Measurements from ENCODE around the gene KIF5A. TPM values are rescaled to one million over a fixed set of nuclear protein-coding genes. Genes with fewer than 3 reads are reported as not detected.

KIF5A gene
- total and polyA plus RNA-seq, 4 donors, result 34.8 to 224 (median 144) TPM

DNA sequence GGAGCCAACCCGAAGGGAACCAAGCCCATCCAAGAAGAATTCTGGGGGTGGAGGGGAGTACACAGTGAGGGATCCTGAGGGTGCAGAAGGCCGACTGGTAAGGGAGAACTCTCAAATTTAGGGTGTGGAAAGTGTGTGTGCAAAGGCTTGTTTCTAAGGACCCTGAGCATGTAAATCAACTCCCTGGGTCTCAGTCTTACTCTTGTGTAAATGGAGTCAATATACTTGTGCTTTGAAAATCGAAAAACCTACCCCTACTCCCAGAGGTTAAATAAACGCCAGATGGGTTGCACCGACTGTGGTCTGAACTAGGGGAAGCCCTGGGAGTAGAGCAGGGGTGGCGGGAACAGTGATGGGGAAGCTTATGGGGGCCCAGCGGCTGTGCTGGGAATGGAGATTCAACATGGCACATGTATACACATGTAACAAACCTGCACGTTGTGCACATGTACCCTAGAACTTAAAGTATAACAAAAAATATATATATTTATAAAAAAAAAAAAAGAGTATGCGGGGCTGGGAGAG, 77.1 kb downstream of the KIF5A start:
- 44% methylated on average over 2 of the region's 9 CpGs for WGBS (ENCODE audit: insufficient coverage)
- Histone ChIP-seq H3K27me3 (ENCODE audit: control insufficient read depth, insufficient read depth, low read length) (peaks cover 76% of the 10 kb centered on the region), H3K27ac (ENCODE audit: low read depth, low read length) (no peak overlapping the region), H3K4me3 (ENCODE audit: low read depth, low read length) (no peak overlapping the region), H3K9me3 (ENCODE audit: control insufficient read depth, insufficient read depth, low read length) (no peaks in the 10 kb centered on the region), H3K4me1 (ENCODE audit: control insufficient read depth, insufficient read depth, low read length) (peaks cover 31% of the 10 kb centered on the region), H3K36me3 (ENCODE audit: control insufficient read depth, insufficient read depth, low read length) (peaks cover 37% of the 10 kb centered on the region)
- DNase-seq (ENCODE audit: low read depth in 4 of 6, low spot score in 6 of 6), result no peak

DNA sequence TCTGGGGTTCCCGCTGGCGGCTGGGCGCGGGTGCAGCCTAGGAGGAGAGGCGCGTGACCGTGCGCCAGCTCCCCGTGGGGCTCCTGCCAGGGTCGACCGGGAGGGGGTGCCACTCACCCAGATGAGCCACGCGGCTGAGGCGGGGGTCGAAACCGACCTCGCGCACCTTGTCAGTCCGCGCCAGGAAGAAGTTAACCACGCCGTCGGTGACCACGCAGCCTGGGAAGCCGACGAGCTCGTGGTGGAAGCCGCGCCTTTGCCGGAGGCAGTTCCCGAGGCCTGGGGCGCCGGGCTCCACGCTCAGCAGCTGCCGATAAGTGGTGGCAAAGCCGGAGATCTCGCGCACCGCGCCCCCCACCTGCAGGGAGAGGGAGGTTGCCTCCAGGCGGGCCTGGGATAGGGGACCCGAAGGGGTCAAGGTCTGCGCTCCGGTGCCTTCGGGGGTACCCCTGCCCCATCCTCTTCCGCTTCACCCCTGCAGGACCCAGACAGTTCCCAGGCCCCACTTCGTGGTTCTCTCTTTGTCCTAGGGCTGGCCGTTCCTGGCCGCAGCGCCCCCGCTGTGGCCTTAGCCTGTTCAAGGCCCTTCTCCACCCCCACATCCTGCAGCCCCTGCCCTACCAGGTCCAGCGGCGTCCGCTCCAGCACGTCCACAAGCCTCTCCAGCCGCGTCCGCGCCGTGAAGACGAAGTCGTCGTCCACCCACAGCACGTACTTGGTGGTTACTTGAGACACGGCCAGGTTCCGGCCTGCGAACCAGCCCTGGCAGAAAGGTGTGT, 77.8 kb downstream of the KIF5A start:
- Histone ChIP-seq H3K27me3 (ENCODE audit: control insufficient read depth, insufficient read depth, low read length) (peaks cover 77% of the 10 kb centered on the region), H3K9me3 (ENCODE audit: control insufficient read depth, insufficient read depth, low read length) (no peaks in the 10 kb centered on the region), H3K27ac (ENCODE audit: low read depth, low read length) (no peak overlapping the region), H3K36me3 (ENCODE audit: control insufficient read depth, insufficient read depth, low read length) (peaks cover 37% of the 10 kb centered on the region), H3K4me3 (ENCODE audit: low read depth, low read length) (no peak overlapping the region), H3K4me1 (ENCODE audit: control insufficient read depth, insufficient read depth, low read length) (peaks cover 37% of the 10 kb centered on the region)
- WGBS (ENCODE audit: insufficient coverage), result 19% methylated on average over 55 of the region's 67 CpGs
- DNase-seq (ENCODE audit: low read depth in 4 of 6, low spot score in 6 of 6), result no peak

DNA sequence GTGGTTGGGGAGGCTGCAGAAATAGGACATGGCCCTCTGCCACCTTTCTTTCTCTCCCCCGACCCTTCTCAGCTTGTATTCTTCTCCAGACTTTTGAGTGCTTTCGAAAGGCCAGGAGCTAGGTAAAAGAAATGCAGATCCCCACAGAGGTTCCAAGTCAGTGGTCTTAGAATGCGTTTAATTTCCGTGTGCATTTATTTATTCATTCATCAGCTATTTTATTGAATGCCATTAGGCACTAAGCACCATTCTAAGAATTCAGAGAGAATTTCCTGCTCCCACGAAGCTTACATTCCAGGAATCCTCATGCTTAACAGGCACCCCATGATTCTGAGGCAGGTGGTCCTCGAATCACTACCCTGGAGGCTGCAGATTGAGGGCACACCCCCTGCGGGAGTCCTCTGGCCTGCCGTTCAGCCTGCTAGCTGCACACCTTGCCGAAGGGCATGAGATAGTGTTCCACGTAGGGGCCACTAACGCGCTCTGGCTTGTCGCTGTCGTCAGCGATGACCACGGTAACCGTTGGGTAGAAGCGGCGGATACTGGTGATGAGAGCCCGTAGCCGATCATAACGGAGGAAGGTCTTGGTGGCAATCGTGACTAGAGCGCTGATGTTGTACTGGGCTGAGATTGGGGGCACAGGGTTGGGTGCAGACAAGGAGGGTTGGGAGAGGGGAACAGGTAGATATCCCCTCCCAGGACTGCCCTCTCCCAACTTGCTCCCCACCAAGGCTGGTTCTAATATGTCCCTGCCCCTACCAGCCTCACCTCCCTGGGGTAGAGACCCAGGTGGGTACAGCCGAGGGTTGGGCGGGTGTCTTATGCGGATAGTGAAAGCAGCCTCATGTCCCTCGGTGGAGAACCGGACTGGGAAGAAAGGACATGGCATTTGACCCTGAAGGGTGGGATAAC, 78.7 kb downstream of the KIF5A start:
- H3K36me3 ChIP-seq (ENCODE audit: control insufficient read depth, insufficient read depth, low read length), result peaks cover 37% of the 10 kb centered on the region
- H3K27me3 ChIP-seq (ENCODE audit: control insufficient read depth, insufficient read depth, low read length), result peaks cover 73% of the 10 kb centered on the region
- H3K27ac ChIP-seq (ENCODE audit: low read depth, low read length), result no peak overlapping the region
- 39% methylated on average over 20 of the region's 29 CpGs for WGBS (ENCODE audit: insufficient coverage)
- peaks cover 45% of the 10 kb centered on the region for H3K4me1 ChIP-seq (ENCODE audit: control insufficient read depth, insufficient read depth, low read length)
- H3K9me3 ChIP-seq (ENCODE audit: control insufficient read depth, insufficient read depth, low read length), result no peaks in the 10 kb centered on the region
- no peak overlapping the region for H3K4me3 ChIP-seq (ENCODE audit: low read depth, low read length)
- DNase-seq (ENCODE audit: low read depth in 4 of 6, low spot score in 6 of 6), result no peak

DNA sequence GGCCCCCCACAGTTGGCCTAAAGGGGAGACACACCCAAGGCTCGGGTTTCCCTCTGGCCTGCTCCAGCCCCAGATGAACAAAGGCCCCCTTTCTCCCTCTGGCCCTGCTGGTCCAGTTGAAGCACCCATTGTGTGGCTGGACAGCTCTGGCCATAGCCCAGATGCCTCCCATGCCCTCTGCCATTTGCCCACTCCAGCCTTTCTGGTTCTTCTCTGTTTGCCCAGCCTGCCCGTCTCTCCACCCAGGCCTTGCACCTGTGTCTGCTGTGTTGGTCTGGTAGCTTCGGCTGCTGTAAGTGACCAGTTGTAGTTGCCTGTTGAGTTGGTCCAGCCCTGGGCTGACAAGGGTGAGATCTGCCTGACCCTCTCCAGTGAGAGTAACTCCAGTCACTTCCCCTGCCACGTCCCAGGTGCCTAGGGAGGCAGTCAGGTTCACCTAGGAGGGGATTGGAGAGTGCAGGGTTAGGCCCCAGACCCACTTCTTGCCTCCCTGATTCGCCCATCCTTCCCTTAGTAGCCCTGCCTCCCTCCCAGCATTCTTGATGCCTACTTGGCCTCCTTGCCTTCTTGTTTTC, 80.1 kb downstream of the KIF5A start:
- DNase-seq (ENCODE audit: low read depth in 4 of 6, low spot score in 6 of 6), result no peak
- H3K4me1 ChIP-seq (ENCODE audit: control insufficient read depth, insufficient read depth, low read length), result peaks cover 46% of the 10 kb centered on the region
- no peak overlapping the region for H3K4me3 ChIP-seq (ENCODE audit: low read depth, low read length)
- 67% methylated on average over 5 of the region's 5 CpGs for WGBS (ENCODE audit: insufficient coverage)
- H3K27me3 ChIP-seq (ENCODE audit: control insufficient read depth, insufficient read depth, low read length), result peaks cover 65% of the 10 kb centered on the region
- H3K9me3 ChIP-seq (ENCODE audit: control insufficient read depth, insufficient read depth, low read length), result no peaks in the 10 kb centered on the region
- peaks cover 37% of the 10 kb centered on the region for H3K36me3 ChIP-seq (ENCODE audit: control insufficient read depth, insufficient read depth, low read length)
- H3K27ac ChIP-seq (ENCODE audit: low read depth, low read length), result no peak overlapping the region

DNA sequence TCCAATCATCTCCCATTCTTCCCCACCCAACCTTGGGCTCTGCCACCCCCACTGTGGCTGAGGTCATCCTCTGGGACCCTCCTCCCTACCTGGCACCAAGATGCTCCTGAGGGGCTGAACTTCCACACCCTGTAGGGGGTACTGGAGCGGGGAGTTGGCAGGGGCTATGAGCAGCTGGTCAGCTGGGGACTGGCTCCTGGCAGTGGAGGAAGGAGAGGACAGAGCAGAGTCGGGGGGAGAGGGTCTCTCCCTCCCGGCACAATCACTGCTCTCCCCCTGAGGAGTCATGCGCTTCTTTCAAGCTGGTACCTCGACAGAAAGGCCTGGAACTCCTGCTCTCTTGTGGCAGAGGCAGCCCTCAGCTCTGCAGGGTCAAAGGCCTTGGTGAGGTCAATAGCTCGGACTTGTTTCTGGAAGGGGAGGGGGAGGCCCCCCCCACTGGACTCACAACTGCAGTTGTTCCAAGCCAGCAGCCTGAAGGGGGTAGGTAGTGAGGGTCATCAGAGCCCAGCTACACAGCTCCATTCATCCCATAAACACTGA, 81.1 kb downstream of the KIF5A start:
- H3K27ac ChIP-seq (ENCODE audit: low read depth, low read length), result no peak overlapping the region
- H3K27me3 ChIP-seq (ENCODE audit: control insufficient read depth, insufficient read depth, low read length), result peaks cover 62% of the 10 kb centered on the region
- H3K4me1 ChIP-seq (ENCODE audit: control insufficient read depth, insufficient read depth, low read length), result peaks cover 46% of the 10 kb centered on the region
- WGBS (ENCODE audit: insufficient coverage), result no CpG with 5 or more reads among the region's 6 CpGs
- peaks cover 30% of the 10 kb centered on the region for H3K36me3 ChIP-seq (ENCODE audit: control insufficient read depth, insufficient read depth, low read length)
- peak overlapping the region; percentile 58 for H3K4me3 ChIP-seq (ENCODE audit: low read depth, low read length)
- no peak for DNase-seq (ENCODE audit: low read depth in 4 of 6, low spot score in 6 of 6)
- no peaks in the 10 kb centered on the region for H3K9me3 ChIP-seq (ENCODE audit: control insufficient read depth, insufficient read depth, low read length)

DNA sequence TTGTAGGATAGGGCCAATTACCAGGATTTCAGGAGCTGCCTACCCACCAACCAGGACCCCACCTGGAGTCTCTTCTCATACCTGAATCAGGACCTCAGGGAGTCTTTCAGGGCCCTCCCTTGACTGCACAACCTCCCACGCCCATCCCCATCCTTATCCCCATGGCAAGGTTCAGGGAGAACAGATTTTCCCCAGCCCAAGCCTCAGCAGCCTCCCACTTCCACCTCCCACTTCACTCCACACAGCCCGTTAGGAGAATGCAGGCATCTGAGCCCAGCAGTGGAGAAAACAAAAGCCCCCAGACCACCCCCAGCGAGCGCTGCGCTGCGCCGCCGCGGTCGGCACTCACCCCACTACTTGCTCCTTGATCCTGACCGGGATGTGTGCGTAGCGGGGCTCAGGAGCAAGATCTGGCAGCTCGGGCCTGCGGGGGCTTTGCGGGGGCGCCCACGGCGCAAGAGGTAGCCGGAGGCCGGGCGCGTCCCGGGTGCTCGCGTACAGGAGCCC, 81.8 kb downstream of the KIF5A start:
- no peak overlapping the region for H3K27ac ChIP-seq (ENCODE audit: low read depth, low read length)
- peaks cover 25% of the 10 kb centered on the region for H3K36me3 ChIP-seq (ENCODE audit: control insufficient read depth, insufficient read depth, low read length)
- peak overlapping the region; percentile 58 for H3K4me3 ChIP-seq (ENCODE audit: low read depth, low read length)
- H3K4me1 ChIP-seq (ENCODE audit: control insufficient read depth, insufficient read depth, low read length), result peaks cover 46% of the 10 kb centered on the region
- H3K27me3 ChIP-seq (ENCODE audit: control insufficient read depth, insufficient read depth, low read length), result peaks cover 56% of the 10 kb centered on the region
- H3K9me3 ChIP-seq (ENCODE audit: control insufficient read depth, insufficient read depth, low read length), result no peaks in the 10 kb centered on the region
- DNase-seq (ENCODE audit: low read depth in 4 of 6, low spot score in 6 of 6), result no peak
- WGBS (ENCODE audit: insufficient coverage), result 4% methylated on average over 26 of the region's 26 CpGs

DNA sequence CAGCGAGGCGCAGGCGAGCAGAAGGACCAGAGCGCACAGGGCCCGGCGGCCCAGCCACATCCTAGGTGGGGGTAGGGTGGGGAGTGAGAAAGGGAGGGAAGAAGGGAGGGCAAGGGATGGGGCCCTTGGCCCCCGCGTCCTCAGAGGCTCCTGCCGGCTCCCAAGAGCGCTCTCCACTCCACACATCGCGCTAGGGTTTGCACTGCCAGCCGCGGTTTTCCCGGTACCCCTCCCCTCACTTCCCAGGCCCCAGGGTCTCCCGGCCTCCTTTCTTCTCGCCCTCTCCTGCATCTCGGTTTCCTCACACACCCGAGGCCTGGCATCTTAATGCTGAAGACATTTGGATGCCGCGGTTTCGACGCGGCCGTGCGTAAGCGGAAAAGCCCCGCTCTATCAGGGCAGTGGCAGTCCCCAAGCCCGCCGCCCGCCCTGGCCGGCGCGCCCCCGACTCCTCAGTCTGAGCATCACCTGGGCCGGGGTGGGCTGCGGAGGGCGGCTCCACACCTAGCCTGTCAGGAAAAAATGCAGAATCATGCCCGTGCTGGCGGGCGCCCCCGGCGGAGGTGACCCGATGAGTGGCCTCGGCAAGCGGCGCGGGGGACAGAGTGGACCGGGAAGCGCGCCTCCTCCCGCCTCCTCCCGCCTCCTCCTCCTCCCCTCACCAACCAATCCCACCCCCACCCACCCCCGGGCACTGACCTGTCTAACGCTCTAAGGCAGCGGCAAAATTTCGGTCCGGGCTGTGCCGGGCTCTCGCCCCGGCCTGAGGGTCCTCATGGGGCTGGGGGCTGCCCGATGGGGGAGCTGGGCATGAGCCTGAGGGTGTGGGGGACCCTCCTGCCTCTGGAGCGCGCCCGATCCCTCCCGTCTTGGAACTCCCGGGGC, 82.5 kb downstream of the KIF5A start:
- Histone ChIP-seq H3K27me3 (ENCODE audit: control insufficient read depth, insufficient read depth, low read length) (peaks cover 50% of the 10 kb centered on the region), H3K36me3 (ENCODE audit: control insufficient read depth, insufficient read depth, low read length) (peaks cover 21% of the 10 kb centered on the region), H3K4me1 (ENCODE audit: control insufficient read depth, insufficient read depth, low read length) (peaks cover 45% of the 10 kb centered on the region), H3K4me3 (ENCODE audit: low read depth, low read length) (peak overlapping the region; percentile 58), H3K9me3 (ENCODE audit: control insufficient read depth, insufficient read depth, low read length) (no peaks in the 10 kb centered on the region), H3K27ac (ENCODE audit: low read depth, low read length) (no peak overlapping the region)
- DNase-seq (ENCODE audit: low read depth in 4 of 6, low spot score in 6 of 6), result peak in 2 of 6 donors; percentile 72 to 80
- WGBS (ENCODE audit: insufficient coverage), result under 1% methylated on average over 58 of the region's 67 CpGs

DNA sequence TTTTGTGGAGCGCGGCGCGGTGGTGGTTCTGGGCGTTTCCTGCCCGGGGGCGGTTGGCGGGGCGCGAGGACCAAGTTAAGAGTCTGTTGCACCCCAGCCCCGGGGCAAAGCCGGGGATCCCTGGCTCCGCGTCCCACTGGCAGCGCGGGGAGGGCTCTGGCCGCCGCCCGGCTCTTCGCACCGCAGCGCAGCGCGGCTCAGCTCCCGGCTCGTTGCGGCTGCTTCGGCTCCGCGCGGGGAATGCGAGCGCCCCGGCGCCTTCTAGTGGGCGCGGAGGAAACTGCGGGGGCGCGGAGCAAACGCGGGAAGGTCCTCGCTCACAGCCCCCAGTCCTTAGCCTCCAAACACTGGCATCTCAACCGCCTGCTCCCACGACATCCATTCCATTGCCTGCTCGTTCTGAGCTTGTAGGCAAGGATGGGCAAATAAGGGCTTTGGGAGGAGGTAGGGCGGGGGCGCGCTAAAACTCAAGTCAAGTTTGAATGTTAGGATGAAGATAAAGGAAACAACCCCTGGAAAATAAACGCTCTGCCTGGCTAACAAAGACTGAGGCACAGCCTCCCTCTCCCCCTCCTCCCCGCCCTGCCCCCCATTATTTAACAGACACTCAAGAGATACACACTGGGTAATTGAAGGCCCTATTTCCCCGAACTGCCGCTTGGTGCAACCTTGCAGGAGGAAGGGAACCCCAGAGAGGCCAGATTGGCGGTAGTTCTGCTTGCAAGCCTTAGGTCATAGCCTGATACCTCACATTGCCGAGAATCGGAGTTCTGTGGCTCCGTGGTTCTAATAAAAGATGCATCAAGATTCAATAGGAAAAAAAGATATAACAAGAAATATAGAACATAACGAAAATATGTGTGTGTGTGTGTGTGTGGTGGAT, 83.4 kb downstream of the KIF5A start, which contains the start of gene B4GALNT1:
Gene B4GALNT1 (minus strand): TSS at position 244 of the 883 bp plus-strand sequence. CDS start 1,069 bp downstream, outside the sequence.
- DNase-seq (ENCODE audit: low read depth in 4 of 6, low spot score in 6 of 6), result peak in 5 of 6 donors; percentile 62 to 95 (median 71)
- H3K27me3 ChIP-seq (ENCODE audit: control insufficient read depth, insufficient read depth, low read length), result peaks cover 41% of the 10 kb centered on the region
- no peaks in the 10 kb centered on the region for H3K9me3 ChIP-seq (ENCODE audit: control insufficient read depth, insufficient read depth, low read length)
- H3K4me1 ChIP-seq (ENCODE audit: control insufficient read depth, insufficient read depth, low read length), result peaks cover 37% of the 10 kb centered on the region
- under 1% methylated on average over 46 of the region's 58 CpGs for WGBS (ENCODE audit: insufficient coverage)
- peak within 1 kb of the TSS; percentile 58 for H3K4me3 ChIP-seq (ENCODE audit: low read depth, low read length)
- peaks cover 13% of the 10 kb centered on the region for H3K36me3 ChIP-seq (ENCODE audit: control insufficient read depth, insufficient read depth, low read length)
- no peak within 1 kb of the TSS for H3K27ac ChIP-seq (ENCODE audit: low read depth, low read length)
